Measurements from ENCODE around the gene WWOX.

WWOX gene

GRCh38 chr16:78876671-78877070 is 777.2 kb downstream of the WWOX start:
- Histone ChIP-seq H3K27me3 (ENCODE audit: insufficient read depth, low read depth) (no peaks in the 10 kb centered on the region), H3K4me2 (no peak overlapping the region), H3K9ac (no peak overlapping the region), H3K4me1 (ENCODE audit: low read depth, poor library complexity, severe bottlenecking) (no peaks in the 10 kb centered on the region), H4K20me1 (ENCODE audit: insufficient read depth) (no peaks in the 10 kb centered on the region), H3K36me3 (ENCODE audit: insufficient read depth) (no peaks in the 10 kb centered on the region), H3K79me2 (ENCODE audit: insufficient read depth, low read depth) (no peaks in the 10 kb centered on the region), H3K27ac (no peak overlapping the region), H2AFZ (ENCODE audit: low read depth) (no peak overlapping the region), H3K4me3 (IDR thresholded peaks at IDR 0.05; ENCODE audit: insufficient read depth, low read depth, low read length) (no peak overlapping the region)
- TF ChIP-seq CTCF (conservative IDR thresholded peaks at IDR 0.05; ENCODE audit: low read depth, low read length) = no peak

- Histone ChIP-seq H3K27ac (no peak overlapping the region), H4K20me1 (ENCODE audit: insufficient read depth) (no peaks in the 10 kb centered on the region), H3K4me1 (ENCODE audit: low read depth, poor library complexity, severe bottlenecking) (no peaks in the 10 kb centered on the region), H3K4me3 (IDR thresholded peaks at IDR 0.05; ENCODE audit: insufficient read depth, low read depth, low read length) (no peak overlapping the region), H3K79me2 (ENCODE audit: insufficient read depth, low read depth) (no peaks in the 10 kb centered on the region), H2AFZ (ENCODE audit: low read depth) (no peak overlapping the region), H3K36me3 (ENCODE audit: insufficient read depth) (no peaks in the 10 kb centered on the region), H3K27me3 (ENCODE audit: insufficient read depth, low read depth) (no peaks in the 10 kb centered on the region), H3K9ac (no peak overlapping the region), H3K4me2 (no peak overlapping the region)
- TF ChIP-seq CTCF (conservative IDR thresholded peaks at IDR 0.05; ENCODE audit: low read depth, low read length) = no peak
Observed at GRCh38 chr16:78877114-78877655, 777.7 kb downstream of the WWOX start.

- H3K79me2 ChIP-seq (ENCODE audit: insufficient read depth, low read depth) = no peaks in the 10 kb centered on the region
Observed at GRCh38 chr16:78878570-78878969, 779.1 kb downstream of the WWOX start.

GRCh38 chr16:78879011-78879410 is 779.6 kb downstream of the WWOX start:
- H3K79me2 ChIP-seq (ENCODE audit: insufficient read depth, low read depth) = no peaks in the 10 kb centered on the region
- no peaks in the 10 kb centered on the region for H3K4me1 ChIP-seq (ENCODE audit: low read depth, poor library complexity, severe bottlenecking)
- H3K27ac ChIP-seq = no peak overlapping the region
- H3K4me3 ChIP-seq (IDR thresholded peaks at IDR 0.05; ENCODE audit: insufficient read depth, low read depth, low read length) = no peak overlapping the region
- no peaks in the 10 kb centered on the region for H4K20me1 ChIP-seq (ENCODE audit: insufficient read depth)
- no peak overlapping the region for H3K9ac ChIP-seq
- no peak for TF ChIP-seq CTCF (conservative IDR thresholded peaks at IDR 0.05; ENCODE audit: low read depth, low read length)
- no peak overlapping the region for H2AFZ ChIP-seq (ENCODE audit: low read depth)
- no peak overlapping the region for H3K4me2 ChIP-seq
- no peaks in the 10 kb centered on the region for H3K27me3 ChIP-seq (ENCODE audit: insufficient read depth, low read depth)
- no peaks in the 10 kb centered on the region for H3K36me3 ChIP-seq (ENCODE audit: insufficient read depth)

More at GRCh38 chr16:78878570-78878969, 779.1 kb downstream of the WWOX start:
- Histone ChIP-seq H2AFZ (ENCODE audit: low read depth) (no peak overlapping the region), H3K27ac (no peak overlapping the region), H3K4me3 (IDR thresholded peaks at IDR 0.05; ENCODE audit: insufficient read depth, low read depth, low read length) (no peak overlapping the region), H3K27me3 (ENCODE audit: insufficient read depth, low read depth) (no peaks in the 10 kb centered on the region), H4K20me1 (ENCODE audit: insufficient read depth) (no peaks in the 10 kb centered on the region), H3K4me1 (ENCODE audit: low read depth, poor library complexity, severe bottlenecking) (no peaks in the 10 kb centered on the region), H3K4me2 (no peak overlapping the region), H3K9ac (no peak overlapping the region), H3K36me3 (ENCODE audit: insufficient read depth) (no peaks in the 10 kb centered on the region)
- no peak for TF ChIP-seq CTCF (conservative IDR thresholded peaks at IDR 0.05; ENCODE audit: low read depth, low read length)

All from KMS-11 (cell line).